ENCODE results near the gene CD300LG.
A peak's percentile ranks its signal among the peaks of the same experiment; 100 is the strongest.

CD300LG gene

GRCh38 chr17:43830510-43831140 is 16.4 kb upstream of the CD300LG start:
- in situ Hi-C loops (cut with HindIII; ENCODE audit: low sequenced_read_pairs): no loop called here
- TF ChIP-seq CTCF (IDR thresholded peaks at IDR 0.05; ENCODE audit: low read depth, low read length): no peak
- no peak overlapping the region for H3K4me3 ChIP-seq (ENCODE audit: low read depth, low read length)
- no peak for DNase-seq (ENCODE audit: low read depth, low spot score)

GRCh38 chr17:43831633-43832032 is 15.3 kb upstream of the CD300LG start:
- in situ Hi-C loops (cut with HindIII; ENCODE audit: low sequenced_read_pairs): no loop called here
- TF ChIP-seq CTCF (IDR thresholded peaks at IDR 0.05; ENCODE audit: low read depth, low read length): no peak
- DNase-seq (ENCODE audit: low read depth, low spot score): no peak
- H3K4me3 ChIP-seq (ENCODE audit: low read depth, low read length): no peak overlapping the region

- TF ChIP-seq CTCF (IDR thresholded peaks at IDR 0.05; ENCODE audit: low read depth, low read length): no peak
- DNase-seq (ENCODE audit: low read depth, low spot score): peak; percentile 73
Measured at GRCh38 chr17:43832168-43832975, 14.6 kb upstream of the CD300LG start.

GRCh38 chr17:43832976-43833829 is 13.8 kb upstream of the CD300LG start, which contains the start of gene MPP3:
Gene MPP3, minus strand, starts transcription at chr17:43833146. Its CDS starts 1,240 bp downstream, at chr17:43831906.
- H3K4me3 ChIP-seq (ENCODE audit: low read depth, low read length): peak within 1 kb of the TSS; percentile 53
- TF ChIP-seq CTCF (IDR thresholded peaks at IDR 0.05; ENCODE audit: low read depth, low read length): no peak
- peak; percentile 56 for DNase-seq (ENCODE audit: low read depth, low spot score)
- in situ Hi-C loops (cut with HindIII; ENCODE audit: low sequenced_read_pairs): no loop called here

More at GRCh38 chr17:43832168-43832975, 14.6 kb upstream of the CD300LG start:
- in situ Hi-C loops (cut with HindIII; ENCODE audit: low sequenced_read_pairs): no loop called here
- H3K4me3 ChIP-seq (ENCODE audit: low read depth, low read length): peak overlapping the region; percentile 53

GRCh38 chr17:43834106-43834505 is 12.9 kb upstream of the CD300LG start:
- DNase-seq (ENCODE audit: low read depth, low spot score): no peak
- in situ Hi-C loops (cut with HindIII; ENCODE audit: low sequenced_read_pairs): no loop called here
- no peak overlapping the region for H3K4me3 ChIP-seq (ENCODE audit: low read depth, low read length)
- no peak for TF ChIP-seq CTCF (IDR thresholded peaks at IDR 0.05; ENCODE audit: low read depth, low read length)

GRCh38 chr17:43839670-43840108 is 7.3 kb upstream of the CD300LG start:
- no peak for TF ChIP-seq CTCF (IDR thresholded peaks at IDR 0.05; ENCODE audit: low read depth, low read length)
- no peak for DNase-seq (ENCODE audit: low read depth, low spot score)
- in situ Hi-C loops (cut with HindIII; ENCODE audit: low sequenced_read_pairs): no loop called here
- no peak overlapping the region for H3K4me3 ChIP-seq (ENCODE audit: low read depth, low read length)
